PFSK-1 (cell line): ENCODE results near the gene TMEM175.

ENCODE experiments used
- FOXP2 ChIP-seq: optimal IDR thresholded peaks from 2 replicates; pipeline ENCODE3; 2011; ENCODE audit warnings: borderline replicate concordance, control low read depth, inconsistent platforms; ENCODE audit not compliant: insufficient read depth; ENCODE audit errors: extremely low read length, extremely low read depth
- POLR2AphosphoS5 ChIP-seq: IDR thresholded peaks from 2 replicates; pipeline ENCODE4 v1.6.1; 2012; ENCODE audit warnings: low read depth, mild to moderate bottlenecking, control low read depth, low read length, moderate library complexity
- SIN3A ChIP-seq: IDR thresholded peaks from 2 replicates; pipeline ENCODE4 v1.6.1; 2012; ENCODE audit warnings: mild to moderate bottlenecking, low read length, moderate library complexity, borderline replicate concordance; ENCODE audit not compliant: insufficient read depth
- TAF1 ChIP-seq: IDR thresholded peaks from 2 replicates; pipeline ENCODE4 v1.6.1; 2012; ENCODE audit warnings: low read length, control low read depth, borderline replicate concordance; ENCODE audit not compliant: insufficient read depth
- TF ChIP-seq, protein P1 (sequence below), 2 experiments: IDR thresholded peaks; 2 replicates each; pipeline versions ENCODE4 v1.6.1 to v1.8.0; 2011 to 2012; ENCODE audit warnings: low read depth in 2 of 2, low read length in 2 of 2, control low read depth in 1 of 2, inconsistent platforms in 1 of 2, mild to moderate bottlenecking in 1 of 2, moderate library complexity in 1 of 2; ENCODE audit not compliant: insufficient read depth in 1 of 2

Gene TMEM175

DNA sequence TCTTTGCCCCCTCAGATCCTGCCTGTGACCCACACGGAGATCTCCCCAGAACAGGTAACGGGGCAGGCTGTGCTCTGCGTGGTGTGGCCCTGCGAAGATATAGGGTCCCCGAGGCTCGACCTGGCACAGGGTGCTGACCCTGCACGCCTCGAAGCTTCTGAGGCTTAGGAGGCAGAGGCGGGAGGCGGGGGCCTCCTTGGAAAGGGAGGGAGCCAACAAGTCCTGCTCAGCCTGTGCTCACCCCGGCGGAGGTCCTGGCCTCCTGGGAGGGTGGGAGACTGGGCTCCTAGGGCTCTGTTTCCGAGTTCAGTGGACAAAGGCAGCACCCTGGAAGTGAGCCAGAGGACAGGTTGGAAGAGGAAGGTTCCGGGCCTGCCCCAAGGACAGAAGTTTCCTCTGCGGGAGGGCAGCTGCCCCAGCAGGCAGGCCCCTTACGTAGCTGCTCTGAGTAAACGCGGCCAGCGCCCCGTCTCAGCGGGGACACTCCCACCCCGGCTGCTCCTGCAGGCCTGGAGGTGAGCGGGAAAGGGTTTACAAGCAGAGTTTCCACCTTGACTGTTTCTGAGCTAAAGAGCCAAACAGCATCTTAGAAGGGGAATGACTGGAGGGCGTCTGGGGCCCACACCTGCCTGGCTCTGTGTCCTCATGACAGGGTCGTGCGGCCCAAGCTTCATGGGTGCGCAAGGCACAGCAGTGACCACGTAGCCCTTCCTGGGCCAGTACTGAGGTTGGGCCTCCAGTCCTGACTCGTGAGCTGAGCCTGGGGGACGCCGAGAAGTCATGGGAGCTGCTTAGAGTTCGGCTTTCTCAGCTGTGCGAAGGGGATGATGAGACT, 16.1 kb downstream of the TMEM175 start:
- no peak for TF ChIP-seq POLR2AphosphoS5
- no peak for TF ChIP-seq SIN3A
- no peak for TF ChIP-seq FOXP2
- TF ChIP-seq, protein P1, sequence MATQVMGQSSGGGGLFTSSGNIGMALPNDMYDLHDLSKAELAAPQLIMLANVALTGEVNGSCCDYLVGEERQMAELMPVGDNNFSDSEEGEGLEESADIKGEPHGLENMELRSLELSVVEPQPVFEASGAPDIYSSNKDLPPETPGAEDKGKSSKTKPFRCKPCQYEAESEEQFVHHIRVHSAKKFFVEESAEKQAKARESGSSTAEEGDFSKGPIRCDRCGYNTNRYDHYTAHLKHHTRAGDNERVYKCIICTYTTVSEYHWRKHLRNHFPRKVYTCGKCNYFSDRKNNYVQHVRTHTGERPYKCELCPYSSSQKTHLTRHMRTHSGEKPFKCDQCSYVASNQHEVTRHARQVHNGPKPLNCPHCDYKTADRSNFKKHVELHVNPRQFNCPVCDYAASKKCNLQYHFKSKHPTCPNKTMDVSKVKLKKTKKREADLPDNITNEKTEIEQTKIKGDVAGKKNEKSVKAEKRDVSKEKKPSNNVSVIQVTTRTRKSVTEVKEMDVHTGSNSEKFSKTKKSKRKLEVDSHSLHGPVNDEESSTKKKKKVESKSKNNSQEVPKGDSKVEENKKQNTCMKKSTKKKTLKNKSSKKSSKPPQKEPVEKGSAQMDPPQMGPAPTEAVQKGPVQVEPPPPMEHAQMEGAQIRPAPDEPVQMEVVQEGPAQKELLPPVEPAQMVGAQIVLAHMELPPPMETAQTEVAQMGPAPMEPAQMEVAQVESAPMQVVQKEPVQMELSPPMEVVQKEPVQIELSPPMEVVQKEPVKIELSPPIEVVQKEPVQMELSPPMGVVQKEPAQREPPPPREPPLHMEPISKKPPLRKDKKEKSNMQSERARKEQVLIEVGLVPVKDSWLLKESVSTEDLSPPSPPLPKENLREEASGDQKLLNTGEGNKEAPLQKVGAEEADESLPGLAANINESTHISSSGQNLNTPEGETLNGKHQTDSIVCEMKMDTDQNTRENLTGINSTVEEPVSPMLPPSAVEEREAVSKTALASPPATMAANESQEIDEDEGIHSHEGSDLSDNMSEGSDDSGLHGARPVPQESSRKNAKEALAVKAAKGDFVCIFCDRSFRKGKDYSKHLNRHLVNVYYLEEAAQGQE (IDR thresholded peaks at IDR 0.05; ENCODE audit: insufficient read depth in 1 of 2, low read depth in 2 of 2, low read length in 2 of 2) = no peak
- no peak for TF ChIP-seq TAF1

DNA sequence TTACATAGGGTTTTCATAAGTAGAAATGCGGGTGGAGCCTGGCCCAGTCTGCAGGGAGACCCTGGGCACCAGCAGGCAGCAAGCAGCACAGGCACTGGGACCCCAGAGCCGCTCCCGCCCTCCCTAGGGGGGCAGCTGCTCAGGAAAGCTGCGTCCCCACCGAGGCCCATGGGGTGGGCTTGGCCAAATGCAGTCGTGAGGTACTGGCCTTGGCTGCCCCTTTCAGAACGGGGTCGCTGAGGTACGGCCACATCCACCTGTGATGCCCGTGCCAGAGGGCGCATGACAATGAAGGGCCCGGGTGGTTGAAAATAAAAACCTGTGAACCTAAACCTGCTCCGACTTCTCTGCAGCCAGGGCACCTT, 16.7 kb downstream of the TMEM175 start:
- no peak for TF ChIP-seq FOXP2
- TF ChIP-seq SIN3A = no peak
- no peak for TF ChIP-seq POLR2AphosphoS5
- TF ChIP-seq, protein P1 (IDR thresholded peaks at IDR 0.05; ENCODE audit: insufficient read depth in 1 of 2, low read depth in 2 of 2, low read length in 2 of 2) = no peak
- TF ChIP-seq TAF1 = no peak

DNA sequence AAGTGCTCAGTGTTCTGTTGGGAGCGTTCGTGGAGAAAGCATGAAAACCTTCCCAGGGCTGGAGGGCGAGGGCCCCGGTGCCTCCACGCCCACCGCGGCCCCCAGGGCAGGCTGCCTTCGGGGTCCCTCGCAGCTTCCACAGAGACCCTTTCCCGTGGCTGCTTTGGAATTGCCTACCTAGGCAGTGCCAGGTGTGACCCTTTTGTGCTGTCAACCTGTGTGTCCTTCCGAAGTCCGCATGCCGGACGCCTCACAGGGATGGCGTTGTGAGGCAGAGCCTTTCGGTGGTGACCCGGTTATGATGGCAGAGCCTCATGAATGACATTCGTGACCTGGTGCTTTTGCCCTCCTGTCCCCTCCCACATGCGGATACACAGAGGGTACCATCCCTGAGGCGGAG, 17.4 kb downstream of the TMEM175 start:
- TF ChIP-seq, protein P1 (IDR thresholded peaks at IDR 0.05; ENCODE audit: insufficient read depth in 1 of 2, low read depth in 2 of 2, low read length in 2 of 2) = no peak
- TF ChIP-seq POLR2AphosphoS5 (no peak), SIN3A (no peak)

DNA sequence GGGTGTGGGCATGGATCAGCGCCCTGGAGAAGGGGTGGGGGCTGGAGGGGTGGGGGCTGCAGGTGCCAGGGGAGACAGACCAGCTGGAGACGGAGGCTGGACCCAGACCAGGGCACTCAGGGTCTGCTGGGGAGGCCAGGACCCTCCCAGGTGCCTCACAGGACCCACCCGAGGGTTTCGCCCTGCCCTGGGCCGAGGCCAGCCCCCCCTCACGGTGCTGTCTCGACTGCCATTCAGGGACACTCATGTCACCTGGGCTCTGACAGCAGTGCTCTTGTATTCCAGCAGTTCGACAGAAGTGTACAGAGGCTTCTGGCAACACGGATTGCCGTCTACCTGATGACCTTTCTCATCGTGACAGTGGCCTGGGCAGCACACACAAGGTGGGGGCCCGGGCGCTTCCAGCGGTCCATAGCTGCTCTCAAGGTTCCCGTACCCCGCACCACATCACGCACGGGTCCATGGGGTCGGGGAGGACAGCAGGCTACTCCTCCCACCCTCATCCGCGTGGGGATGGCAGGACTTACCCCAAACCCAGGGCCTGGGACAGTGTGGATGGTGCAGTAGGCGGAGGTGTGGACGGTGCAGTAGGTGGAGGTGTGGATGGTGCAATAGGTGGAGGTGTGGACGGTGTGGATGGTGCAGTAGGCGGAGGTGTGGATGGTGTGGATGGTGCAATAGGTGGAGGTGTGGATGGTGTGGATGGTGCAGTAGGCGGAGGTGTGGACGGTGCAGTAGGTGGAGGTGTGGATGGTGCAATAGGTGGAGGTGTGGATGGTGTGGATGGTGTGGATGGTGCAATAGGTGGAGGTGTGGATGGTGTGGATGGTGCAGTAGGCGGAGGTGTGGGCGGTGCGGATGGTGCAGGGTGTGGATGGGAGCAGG, 18.1 kb downstream of the TMEM175 start:
- no peak for TF ChIP-seq FOXP2

DNA sequence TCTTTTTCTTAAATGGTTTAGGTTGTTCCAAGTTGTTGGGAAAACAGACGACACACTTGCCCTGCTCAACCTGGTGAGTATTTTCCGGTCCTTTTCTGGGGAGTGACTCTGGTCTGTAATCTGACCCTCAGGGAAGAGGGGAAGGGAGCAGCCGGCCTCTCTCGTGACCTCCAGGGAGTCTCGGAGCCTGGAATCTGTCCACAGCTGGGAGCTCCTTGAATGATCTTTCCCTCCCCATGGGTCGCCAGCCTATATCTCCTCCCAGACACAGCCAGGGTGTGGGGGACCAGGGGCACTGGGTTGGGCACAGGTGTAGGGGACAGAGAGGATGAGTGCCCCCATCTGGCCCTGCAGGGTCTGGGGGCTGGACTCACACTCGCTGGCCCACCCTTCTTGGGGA, 18.9 kb downstream of the TMEM175 start:
- TF ChIP-seq FOXP2 (no peak), TAF1 (no peak), POLR2AphosphoS5 (no peak)
